Trophoblast cell (in vitro differentiated cells and primary cell): ENCODE results near the gene CGREF1.

Experiments
- DNase-seq, 2 donors: peaks; one replicate each; pipeline ENCODE4 v3.0.0-alpha.2; 2016
- H2AFZ ChIP-seq: 2 replicates; pipeline ENCODE4 v1.6.1; 2013; ENCODE audit warnings: low read length, moderate library complexity, mild to moderate bottlenecking; ENCODE audit not compliant: insufficient read depth, poor library complexity
- H2AK5ac ChIP-seq: 2 replicates; pipeline ENCODE4 v1.6.1; 2013; ENCODE audit warnings: mild to moderate bottlenecking, low read length
- H2BK120ac ChIP-seq: 2 replicates; pipeline ENCODE4 v1.6.1; 2013; ENCODE audit warnings: low read length, mild to moderate bottlenecking, moderate library complexity; ENCODE audit not compliant: insufficient read depth, poor library complexity
- H2BK12ac ChIP-seq: 2 replicates; pipeline ENCODE4 v1.6.1; 2013; ENCODE audit warnings: mild to moderate bottlenecking, low read length, moderate library complexity
- H2BK5ac ChIP-seq: 2 replicates; pipeline ENCODE4 v1.6.1; 2013; ENCODE audit warnings: low read length, low read depth, moderate library complexity, mild to moderate bottlenecking; ENCODE audit not compliant: poor library complexity
- H3K14ac ChIP-seq: 2 replicates; pipeline ENCODE4 v1.6.1; 2013; ENCODE audit warnings: mild to moderate bottlenecking, low read length
- H3K18ac ChIP-seq: 2 replicates; pipeline ENCODE4 v1.6.1; 2013; ENCODE audit warnings: mild to moderate bottlenecking, low read length
- H3K23ac ChIP-seq: 2 replicates; pipeline ENCODE4 v1.6.1; 2013; ENCODE audit warnings: low read length
- H3K27ac ChIP-seq: 2 replicates; pipeline ENCODE4 v1.5.1; 2013; ENCODE audit warnings: low read depth, mild to moderate bottlenecking, inconsistent platforms, low read length, moderate library complexity
- H3K27me3 ChIP-seq: 2 replicates; pipeline ENCODE4 v1.6.1; 2013; ENCODE audit warnings: inconsistent platforms, mild to moderate bottlenecking, low read length, moderate library complexity; ENCODE audit not compliant: insufficient read depth
- H3K36me3 ChIP-seq, 2 experiments: 1 replicate in 1 of 2; 2 replicates in 1 of 2; pipeline ENCODE4 v1.6.1; 2013; ENCODE audit warnings: low read length in 2 of 2, mild to moderate bottlenecking in 2 of 2, moderate library complexity in 1 of 2; ENCODE audit not compliant: insufficient read depth in 2 of 2, control insufficient read depth in 1 of 2
- H3K4ac ChIP-seq: 2 replicates; pipeline ENCODE4 v1.6.1; 2013; ENCODE audit warnings: low read depth, mild to moderate bottlenecking, low read length, moderate library complexity
- H3K4me1 ChIP-seq, 2 experiments: 1 replicate in 1 of 2; 2 replicates in 1 of 2; pipeline ENCODE4 v1.6.1; 2013; ENCODE audit warnings: low read length in 2 of 2, mild to moderate bottlenecking in 2 of 2, moderate library complexity in 1 of 2; ENCODE audit not compliant: insufficient read depth in 2 of 2, control insufficient read depth in 1 of 2
- H3K4me2 ChIP-seq: 2 replicates; pipeline ENCODE4 v1.6.1; 2013; ENCODE audit warnings: inconsistent platforms, mild to moderate bottlenecking, low read length, moderate library complexity
- H3K4me3 ChIP-seq: 2 replicates; pipeline ENCODE4 v1.5.1; 2013; ENCODE audit warnings: mild to moderate bottlenecking, low read depth, low read length, inconsistent platforms
- H3K79me1 ChIP-seq: one replicate; pipeline ENCODE4 v1.6.1; 2013; ENCODE audit warnings: low read length
- H3K79me2 ChIP-seq: 2 replicates; pipeline ENCODE4 v1.6.1; 2013; ENCODE audit warnings: low read length, mild to moderate bottlenecking; ENCODE audit not compliant: control insufficient read depth, insufficient read depth, poor library complexity
- H3K9ac ChIP-seq: 2 replicates; pipeline ENCODE4 v1.6.1; 2013; ENCODE audit warnings: mild to moderate bottlenecking, low read length
- H3K9me3 ChIP-seq: 2 replicates; pipeline ENCODE4 v1.6.1; 2013; ENCODE audit warnings: low read depth, mild to moderate bottlenecking, control low read depth, inconsistent platforms, low read length; ENCODE audit not compliant: insufficient read depth
- H4K12ac ChIP-seq: 2 replicates; pipeline ENCODE4 v1.6.1; 2013; ENCODE audit warnings: low read depth, mild to moderate bottlenecking, low read length, moderate library complexity
- H4K8ac ChIP-seq: 2 replicates; pipeline ENCODE4 v1.6.1; 2013; ENCODE audit warnings: low read depth, mild to moderate bottlenecking, low read length, moderate library complexity
- H4K91ac ChIP-seq: one replicate; pipeline ENCODE4 v1.6.1; 2013; ENCODE audit warnings: low read depth, mild to moderate bottlenecking, low read length, moderate library complexity
- WGBS: extraction: QIAGEN DNeasy Blood & Tissue Kit; methylation state at CpG from one replicate; pipeline ENCODE4 v1.1.7; 2013; ENCODE audit warnings: missing lambda C conversion rate; ENCODE audit not compliant: insufficient read length, insufficient coverage; ENCODE audit errors: extremely low coverage; 5-methylcytosine and 5-hydroxymethylcytosine counted together

The CGREF1 gene

DNA sequence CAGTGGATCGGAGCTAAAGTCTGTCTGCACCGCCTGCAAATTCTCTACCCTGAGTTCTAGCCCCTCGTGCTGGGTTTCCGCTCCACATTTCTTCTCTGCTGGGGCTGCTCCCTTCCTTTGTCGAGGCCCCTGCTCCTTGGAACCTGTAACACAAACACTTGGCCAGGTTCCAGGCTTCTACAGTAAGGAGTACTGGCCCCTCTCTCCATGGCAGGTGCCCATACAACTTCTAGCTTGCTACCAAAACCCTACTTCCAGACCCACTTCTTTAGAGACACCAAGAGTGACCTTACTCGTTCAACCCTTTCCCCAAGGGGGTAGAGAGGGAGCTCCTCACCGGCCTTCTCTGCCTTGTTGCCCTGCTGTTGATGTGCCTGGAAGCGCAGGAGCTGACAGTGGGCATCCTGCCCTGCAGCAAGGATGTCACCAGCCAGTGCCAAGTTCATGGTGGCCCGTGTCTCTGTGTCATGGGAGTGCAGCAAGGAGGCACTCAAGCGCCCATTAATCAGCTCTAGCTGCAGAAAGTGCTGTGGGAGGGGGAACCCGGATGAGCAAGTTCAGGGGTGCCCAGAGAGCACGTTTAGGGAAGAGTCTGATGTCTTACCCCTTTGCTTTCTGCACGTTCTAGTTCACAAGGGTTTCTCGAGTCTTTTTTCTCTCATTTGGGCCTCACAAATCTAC lies 14.4 kb upstream of the CGREF1 start:
- peak overlapping the region; percentile 68 for H3K4ac ChIP-seq
- H3K4me2 ChIP-seq, result peak overlapping the region; percentile 64
- peaks cover 35 to 40% of the 10 kb centered on the region in 2 experiments for H3K36me3 ChIP-seq
- H2AK5ac ChIP-seq, result no peak overlapping the region
- H2BK120ac ChIP-seq, result no peak overlapping the region
- no peak overlapping the region for H3K27ac ChIP-seq
- WGBS, result no CpG with 5 or more reads among the region's 14 CpGs
- H3K4me3 ChIP-seq, result peak overlapping the region; percentile 92
- peaks cover 6% of the 10 kb centered on the region for H3K79me1 ChIP-seq
- no peak overlapping the region for H4K12ac ChIP-seq
- H3K9ac ChIP-seq, result peak overlapping the region; percentile 35
- H3K27me3 ChIP-seq, result no peaks in the 10 kb centered on the region
- no peak overlapping the region for H2AFZ ChIP-seq
- H3K9me3 ChIP-seq, result no peaks in the 10 kb centered on the region
- H4K91ac ChIP-seq, result no peak overlapping the region
- H3K23ac ChIP-seq, result no peak overlapping the region
- no peak for DNase-seq
- no peak overlapping the region for H3K18ac ChIP-seq
- H4K8ac ChIP-seq, result no peak overlapping the region
- H3K4me1 ChIP-seq, result peaks cover 7 to 8% of the 10 kb centered on the region in 2 experiments
- H2BK5ac ChIP-seq, result no peak overlapping the region
- H2BK12ac ChIP-seq, result no peak overlapping the region
- peaks cover 10% of the 10 kb centered on the region for H3K79me2 ChIP-seq
- H3K14ac ChIP-seq, result peak overlapping the region; percentile 29

DNA sequence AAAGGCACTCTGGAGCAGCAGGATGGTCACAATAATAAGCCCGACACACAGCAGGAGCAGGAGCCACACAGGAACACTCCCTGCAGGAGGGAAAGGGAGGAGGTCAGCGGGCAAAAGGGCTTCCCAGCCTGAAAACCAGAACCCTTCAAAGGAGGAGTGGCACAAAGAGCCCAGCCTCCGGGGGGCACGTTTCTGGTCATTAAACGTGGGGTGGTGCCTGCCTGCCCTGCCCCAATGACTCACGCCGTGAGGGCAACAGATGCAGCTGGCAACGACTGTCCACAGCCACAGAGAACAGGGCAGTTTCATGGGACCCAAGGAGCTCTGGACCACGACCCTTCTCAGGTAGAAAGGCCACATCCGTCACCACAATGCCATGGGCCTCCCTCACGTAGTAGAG lies 12.5 kb upstream of the CGREF1 start:
- H3K36me3 ChIP-seq, result peaks cover 35 to 40% of the 10 kb centered on the region in 2 experiments
- H4K8ac ChIP-seq, result no peak overlapping the region
- H3K4ac ChIP-seq, result no peak overlapping the region
- H3K4me1 ChIP-seq, result peaks cover 7 to 8% of the 10 kb centered on the region in 2 experiments
- H3K27ac ChIP-seq, result no peak overlapping the region
- no peak overlapping the region for H3K9ac ChIP-seq
- no peaks in the 10 kb centered on the region for H3K27me3 ChIP-seq
- H3K79me1 ChIP-seq, result peaks cover 6% of the 10 kb centered on the region
- H3K4me3 ChIP-seq, result no peak overlapping the region
- no peak overlapping the region for H2AFZ ChIP-seq
- H2BK5ac ChIP-seq, result no peak overlapping the region
- no CpG with 5 or more reads among the region's 11 CpGs for WGBS
- H3K23ac ChIP-seq, result no peak overlapping the region
- no peaks in the 10 kb centered on the region for H3K9me3 ChIP-seq
- no peak overlapping the region for H2AK5ac ChIP-seq
- no peak overlapping the region for H2BK120ac ChIP-seq
- H3K4me2 ChIP-seq, result no peak overlapping the region
- H2BK12ac ChIP-seq, result no peak overlapping the region
- H3K18ac ChIP-seq, result no peak overlapping the region
- no peak for DNase-seq
- H3K79me2 ChIP-seq, result peaks cover 9% of the 10 kb centered on the region
- no peak overlapping the region for H4K12ac ChIP-seq
- H3K14ac ChIP-seq, result no peak overlapping the region
- no peak overlapping the region for H4K91ac ChIP-seq

DNA sequence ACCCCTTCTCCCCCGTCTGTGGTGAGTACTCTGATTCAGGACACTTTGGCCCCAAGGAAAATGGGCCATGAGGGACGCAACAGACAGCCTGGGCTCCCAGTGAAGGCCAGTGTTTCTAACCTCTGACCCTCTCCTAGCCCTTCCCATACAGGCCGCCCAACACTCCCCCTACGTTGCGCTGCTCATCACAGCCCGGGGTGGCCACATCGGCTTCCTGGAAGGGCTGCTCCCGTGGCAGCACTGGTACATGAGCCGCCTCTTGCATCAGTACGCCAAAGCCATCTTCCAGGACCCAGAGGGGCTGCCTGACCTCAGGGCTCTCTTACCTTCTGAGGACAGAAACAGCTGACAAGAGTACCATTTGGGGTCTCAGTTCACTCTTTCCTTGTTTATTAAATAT lies 11.5 kb upstream of the CGREF1 start:
- H3K79me1 ChIP-seq, result peaks cover 6% of the 10 kb centered on the region

DNA sequence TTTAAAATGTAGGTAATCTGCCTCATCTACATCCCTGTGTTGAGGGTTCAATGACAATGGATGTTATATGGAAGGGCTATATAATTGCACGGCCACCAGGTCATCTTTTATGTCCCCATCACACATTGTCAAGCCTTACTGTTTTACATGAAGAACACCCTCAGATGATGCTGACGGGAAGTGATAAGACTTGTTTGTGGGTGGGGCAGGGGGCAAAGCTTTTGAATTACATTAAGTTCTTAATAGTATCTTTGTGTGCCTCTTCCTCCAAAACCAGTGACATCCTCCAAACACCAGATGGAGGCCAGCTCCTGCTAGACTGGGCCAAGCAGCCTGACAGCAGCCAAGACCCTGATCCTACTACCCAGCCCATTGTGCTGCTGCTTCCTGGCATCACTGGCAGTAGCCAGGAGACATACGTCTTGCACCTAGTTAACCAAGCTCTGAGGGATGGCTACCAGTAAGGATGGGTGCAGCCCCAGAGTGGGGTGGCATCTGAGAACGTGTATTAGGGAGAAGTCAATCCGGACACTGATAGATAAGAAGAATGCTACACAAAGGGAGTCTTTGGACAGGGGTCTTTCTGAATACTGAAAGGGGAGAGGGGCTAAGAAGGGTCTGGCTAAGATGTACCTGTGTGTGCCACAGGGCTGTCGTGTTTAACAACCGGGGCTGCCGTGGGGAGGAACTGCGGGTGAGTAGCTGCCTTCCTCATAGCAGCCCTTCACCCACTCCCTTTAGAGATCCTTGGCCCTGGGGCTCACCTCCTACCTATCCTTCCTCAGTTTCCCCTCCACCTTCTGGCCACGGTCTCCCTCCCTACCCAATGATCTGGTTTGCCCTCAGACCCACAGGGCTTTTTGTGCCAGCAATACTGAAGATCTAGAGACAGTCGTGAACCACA lies 10.0 kb upstream of the CGREF1 start:
- peaks cover 35 to 40% of the 10 kb centered on the region in 2 experiments for H3K36me3 ChIP-seq
- no peak overlapping the region for H2BK12ac ChIP-seq
- H2BK120ac ChIP-seq, result no peak overlapping the region
- no peak overlapping the region for H3K9ac ChIP-seq
- no peak overlapping the region for H2AFZ ChIP-seq
- no peak overlapping the region for H3K4ac ChIP-seq
- peaks cover 3% of the 10 kb centered on the region for H3K27me3 ChIP-seq
- no peak overlapping the region for H4K8ac ChIP-seq
- no peak overlapping the region for H3K4me2 ChIP-seq
- no peak overlapping the region for H3K14ac ChIP-seq
- no peak overlapping the region for H3K23ac ChIP-seq
- no peak for DNase-seq
- peaks cover 3 to 7% of the 10 kb centered on the region in 2 experiments for H3K4me1 ChIP-seq
- H4K12ac ChIP-seq, result no peak overlapping the region
- no peaks in the 10 kb centered on the region for H3K9me3 ChIP-seq
- no CpG with 5 or more reads among the region's 11 CpGs for WGBS
- peaks cover under 1% of the 10 kb centered on the region for H3K79me1 ChIP-seq
- H3K79me2 ChIP-seq, result peaks cover 4% of the 10 kb centered on the region
- no peak overlapping the region for H3K4me3 ChIP-seq
- no peak overlapping the region for H2AK5ac ChIP-seq
- H4K91ac ChIP-seq, result no peak overlapping the region
- H3K18ac ChIP-seq, result no peak overlapping the region
- H2BK5ac ChIP-seq, result no peak overlapping the region
- H3K27ac ChIP-seq, result no peak overlapping the region

More for the DNA sequence above, 11.5 kb upstream of the CGREF1 start:
- H3K14ac ChIP-seq, result no peak overlapping the region
- no peak overlapping the region for H2BK120ac ChIP-seq
- no peak overlapping the region for H3K18ac ChIP-seq
- H2BK5ac ChIP-seq, result no peak overlapping the region
- H4K12ac ChIP-seq, result no peak overlapping the region
- H2AK5ac ChIP-seq, result no peak overlapping the region
- peaks cover 35 to 40% of the 10 kb centered on the region in 2 experiments for H3K36me3 ChIP-seq
- H3K9ac ChIP-seq, result no peak overlapping the region
- no peaks in the 10 kb centered on the region for H3K9me3 ChIP-seq
- no peak overlapping the region for H2AFZ ChIP-seq
- H4K91ac ChIP-seq, result no peak overlapping the region
- no peak overlapping the region for H4K8ac ChIP-seq
- no CpG with 5 or more reads among the region's 10 CpGs for WGBS
- no peak overlapping the region for H3K4me3 ChIP-seq
- H2BK12ac ChIP-seq, result no peak overlapping the region
- no peak overlapping the region for H3K4ac ChIP-seq
- H3K79me2 ChIP-seq, result peaks cover 9% of the 10 kb centered on the region
- peaks cover 7 to 8% of the 10 kb centered on the region in 2 experiments for H3K4me1 ChIP-seq
- DNase-seq, result no peak
- H3K4me2 ChIP-seq, result no peak overlapping the region
- H3K27ac ChIP-seq, result no peak overlapping the region
- no peak overlapping the region for H3K23ac ChIP-seq
- no peaks in the 10 kb centered on the region for H3K27me3 ChIP-seq
